GM18870 (cell line): ENCODE data around the gene ATOH8.

Source experiments
- ATAC-seq: cut with Tn5 transposase; IDR thresholded peaks from one replicate; pipeline ENCODE4 v1.9.1; 2021; ENCODE audit warnings: moderate library complexity; ENCODE audit not compliant: unreplicated experiment

Gene ATOH8

DNA sequence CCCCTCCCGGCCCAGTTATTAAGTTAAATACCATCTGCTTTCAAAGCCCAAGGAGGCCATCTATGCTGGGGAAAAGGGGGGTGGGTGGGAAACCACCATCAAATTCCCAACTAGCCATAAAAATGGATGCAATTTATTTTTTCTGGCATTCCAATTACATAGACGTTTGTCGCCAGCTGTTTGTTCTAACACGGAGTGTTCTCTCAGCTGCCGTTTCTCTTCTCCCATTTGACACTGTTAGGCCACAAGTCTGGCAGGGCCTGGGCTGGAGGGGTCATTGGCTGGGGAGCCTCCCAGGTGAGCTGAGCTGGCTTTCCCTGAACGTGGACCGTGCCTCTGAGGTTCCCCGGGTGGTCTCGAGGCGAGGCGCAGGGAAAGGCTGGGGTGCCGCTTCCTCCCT is 16.6 kb downstream of the ATOH8 start:
- ATAC-seq = no peak

DNA sequence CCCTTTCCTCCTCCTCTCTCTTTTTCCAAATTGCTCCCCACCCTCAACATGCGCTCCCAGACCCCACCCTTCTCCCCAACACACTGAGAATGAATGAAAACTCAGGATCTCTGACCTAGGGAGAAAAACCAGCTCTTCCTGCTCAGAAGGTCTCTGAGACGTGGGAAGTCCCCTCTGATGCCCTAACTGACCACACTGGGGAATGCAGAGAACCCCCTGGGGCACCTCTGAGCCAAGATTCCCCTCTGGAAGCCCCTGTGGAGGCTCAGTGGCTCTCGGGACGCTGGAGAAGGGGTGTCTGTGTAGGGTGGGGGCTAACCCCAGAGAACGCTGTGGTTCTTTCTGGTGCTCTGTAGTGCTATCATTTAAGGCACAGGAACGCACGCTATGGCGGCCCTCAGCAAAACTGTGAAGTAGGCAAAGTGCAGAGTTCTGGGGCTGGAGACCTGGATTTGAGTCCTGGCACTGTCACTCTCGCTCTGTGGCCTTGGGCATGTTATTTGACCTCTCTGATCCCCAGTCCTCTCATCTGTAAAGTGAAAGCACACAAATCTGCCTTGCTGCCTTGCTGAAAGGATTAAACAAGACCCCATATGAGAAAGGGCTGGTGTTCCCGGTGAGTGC is 17.1 kb downstream of the ATOH8 start:
- no peak for ATAC-seq

DNA sequence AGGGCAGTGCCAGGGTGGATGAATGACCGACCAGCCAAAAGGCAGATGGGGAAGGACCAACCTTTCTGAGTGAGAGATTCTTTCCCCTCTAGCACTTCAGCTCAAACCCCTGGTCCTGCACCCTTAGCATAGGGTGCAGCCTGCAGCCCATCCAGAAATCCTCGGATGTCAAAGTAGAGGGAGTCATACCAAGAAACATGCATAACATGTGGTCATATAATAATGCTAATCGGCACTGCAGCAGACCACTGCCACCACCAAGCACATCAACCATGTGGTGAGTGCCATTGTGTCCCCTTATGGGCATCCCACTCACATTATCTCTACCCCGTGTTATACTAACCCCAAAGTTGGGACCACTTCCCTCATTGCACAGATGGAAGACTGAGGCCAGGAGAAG is 17.7 kb downstream of the ATOH8 start:
- no peak for ATAC-seq

DNA sequence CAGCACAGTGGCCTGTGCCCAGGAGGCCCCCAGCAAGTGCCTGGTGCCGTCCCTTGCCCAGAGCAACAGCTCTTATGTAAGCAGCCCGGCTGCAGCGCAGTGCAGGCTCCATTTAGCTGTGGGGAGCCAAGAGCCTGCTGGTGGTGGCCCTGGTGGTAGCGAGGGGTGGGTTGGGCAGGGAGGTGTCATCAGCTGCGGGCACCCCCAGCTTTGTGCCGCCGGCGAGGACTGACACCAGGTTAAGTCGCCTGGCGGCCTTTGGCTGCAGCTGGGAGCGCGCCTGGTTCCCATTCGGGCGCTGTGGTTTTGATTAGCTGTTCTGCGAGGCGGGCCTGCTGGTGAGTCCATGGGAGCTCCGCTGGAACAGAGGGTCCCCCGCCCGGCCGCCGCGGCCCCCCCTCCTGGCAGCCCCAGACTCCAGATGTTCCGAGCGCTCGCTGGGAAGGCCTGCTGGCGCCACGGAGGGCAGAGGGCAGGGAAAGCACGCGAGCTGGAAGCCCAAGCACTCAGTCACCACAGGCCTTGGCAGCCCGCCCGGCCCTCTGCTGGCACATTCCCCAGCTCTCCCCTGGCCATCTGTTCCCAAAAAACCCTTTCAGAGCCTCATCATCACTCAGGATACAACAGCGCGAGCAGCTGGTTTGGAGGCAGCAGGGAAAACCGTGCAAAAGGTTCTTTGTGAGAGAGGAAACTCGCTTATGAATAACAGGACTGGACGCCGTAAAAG is 18.4 kb downstream of the ATOH8 start:
- ATAC-seq = no peak

DNA sequence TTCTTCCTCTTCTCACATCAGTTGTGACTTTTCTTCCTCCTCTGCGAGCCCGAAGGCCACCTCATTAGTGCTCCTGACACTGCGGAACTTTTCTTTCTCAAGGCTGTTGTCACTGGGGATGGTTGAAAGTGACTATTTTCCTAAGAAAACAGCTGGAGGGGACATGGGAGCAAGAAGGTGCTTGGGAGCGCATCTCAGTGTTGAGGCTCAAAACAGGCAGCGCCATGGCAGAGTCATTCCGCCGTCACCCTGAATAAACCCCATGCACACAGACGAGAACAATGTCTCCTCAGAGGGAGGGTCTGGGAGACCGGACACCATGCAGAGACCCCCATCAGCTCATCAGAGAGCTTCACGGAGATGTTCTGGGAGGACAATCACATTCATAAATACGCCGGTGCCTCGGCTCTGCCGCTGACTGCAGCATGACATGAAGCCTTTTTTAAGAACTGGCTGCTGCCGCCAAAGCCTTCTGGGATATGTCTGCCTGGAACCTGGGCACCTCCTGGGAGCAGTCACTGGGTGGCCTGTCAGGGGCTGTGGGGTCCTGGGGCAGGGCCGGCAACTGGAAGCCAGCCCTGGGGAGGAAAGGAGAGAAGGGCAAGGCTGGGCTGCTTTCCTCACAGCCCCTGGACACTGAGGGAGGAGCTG is 19.2 kb downstream of the ATOH8 start:
- no peak for ATAC-seq

DNA sequence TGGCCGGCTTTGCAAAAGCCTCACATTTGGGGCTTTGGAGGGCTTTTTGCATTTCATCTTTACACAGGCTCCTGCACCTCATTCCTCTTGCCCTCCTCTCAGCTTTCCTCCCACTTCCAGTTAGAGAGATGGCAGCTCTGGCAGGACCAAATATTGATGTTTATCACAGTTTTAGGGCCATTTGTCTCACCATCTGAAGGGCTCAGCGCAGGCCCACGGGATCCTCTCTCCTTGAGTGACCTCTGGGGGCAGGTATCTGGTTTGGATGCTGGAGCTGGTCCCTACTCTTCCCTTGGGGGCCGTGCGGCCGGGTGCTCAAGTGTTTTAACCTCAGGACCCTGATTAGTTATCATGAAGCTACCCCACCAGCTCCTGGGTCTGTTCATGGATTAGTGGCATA is 19.9 kb downstream of the ATOH8 start:
- no peak for ATAC-seq

DNA sequence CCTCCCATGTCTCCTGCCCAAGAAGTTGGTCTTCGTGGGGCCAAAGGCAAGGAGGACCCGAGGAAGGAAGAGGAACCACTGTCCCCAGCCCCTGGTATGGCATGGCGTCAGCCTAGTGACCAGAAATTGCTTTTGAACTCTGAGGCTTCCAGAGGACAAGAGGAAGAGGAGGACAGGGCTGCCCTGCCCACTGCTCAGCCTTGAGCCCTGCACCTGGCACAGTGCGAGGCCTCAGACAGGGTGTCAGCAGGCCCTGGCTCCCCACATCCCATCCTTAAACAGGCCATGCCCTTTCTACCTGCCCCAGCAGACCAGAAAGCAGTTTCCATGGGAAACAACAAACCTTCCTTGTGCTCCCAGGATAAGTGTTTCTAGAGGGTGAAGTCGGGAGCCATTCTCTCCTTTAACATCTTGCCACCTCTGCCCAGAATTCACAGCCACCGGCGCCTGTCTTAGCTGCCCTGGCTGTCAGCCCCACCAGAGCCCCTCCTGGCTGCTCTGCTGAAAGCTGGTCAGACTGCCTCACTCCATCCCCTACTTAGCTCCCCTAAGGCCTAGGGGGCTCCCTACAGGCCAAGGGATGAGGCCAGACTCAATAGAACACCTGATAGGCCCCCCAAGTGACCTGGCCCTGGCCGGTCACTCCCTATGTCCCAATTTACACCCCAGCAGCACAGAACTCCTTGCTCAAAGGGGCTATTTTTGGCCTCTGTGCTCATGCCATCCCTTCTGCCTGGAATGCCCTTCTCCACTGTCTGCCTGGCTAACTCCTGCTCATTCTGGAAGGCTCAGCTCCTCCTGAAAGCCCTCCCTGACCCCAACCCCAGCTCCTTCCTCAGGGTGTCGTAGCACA is 20.6 kb downstream of the ATOH8 start:
- ATAC-seq = no peak

DNA sequence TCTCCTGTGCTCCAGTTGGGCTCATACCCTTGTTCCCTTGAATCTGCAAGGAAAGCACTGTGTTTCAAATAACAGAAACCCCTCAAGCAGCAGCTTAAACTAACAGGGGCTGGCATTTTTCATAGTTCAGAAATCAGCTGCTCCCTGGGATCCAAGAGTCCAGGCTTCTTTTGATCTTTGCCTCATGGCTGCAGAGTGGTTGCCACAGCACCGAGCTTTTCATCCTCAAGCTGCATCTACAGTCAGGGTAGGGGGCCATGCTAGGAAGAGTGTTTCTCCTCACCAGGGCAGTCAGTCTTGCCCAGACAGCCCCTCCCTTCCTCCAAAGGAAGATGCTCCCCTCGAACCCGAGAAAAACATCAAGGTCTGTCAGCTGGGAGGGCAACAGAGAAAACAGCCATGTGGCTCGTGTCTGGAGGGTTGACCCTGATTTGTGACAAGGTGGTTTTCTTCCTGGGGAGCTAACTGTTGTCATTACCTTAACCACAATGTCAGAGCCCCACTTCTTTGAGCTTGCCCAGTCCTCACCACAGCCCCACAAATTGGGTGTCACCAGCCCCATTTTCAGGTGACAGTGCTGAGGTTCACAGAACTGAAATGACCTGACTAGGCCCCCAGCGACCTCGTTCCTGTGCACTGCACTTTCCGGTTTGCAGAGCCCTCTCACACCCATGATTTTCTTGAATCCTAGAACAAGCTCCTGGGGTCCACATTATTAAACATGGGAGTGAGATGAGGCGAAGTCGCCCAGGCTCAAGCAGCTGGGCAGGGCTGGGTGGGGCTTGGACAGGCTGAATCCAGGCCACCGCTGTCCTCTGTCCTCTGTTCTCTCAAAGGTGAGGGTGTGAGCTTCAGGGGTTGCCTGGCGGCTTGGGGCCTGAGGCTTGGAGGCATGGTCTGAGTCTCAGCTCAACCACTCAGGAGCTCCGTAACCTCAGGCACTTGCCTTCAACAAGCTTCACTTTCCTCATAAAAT is 21.9 kb downstream of the ATOH8 start:
- ATAC-seq = no peak

DNA sequence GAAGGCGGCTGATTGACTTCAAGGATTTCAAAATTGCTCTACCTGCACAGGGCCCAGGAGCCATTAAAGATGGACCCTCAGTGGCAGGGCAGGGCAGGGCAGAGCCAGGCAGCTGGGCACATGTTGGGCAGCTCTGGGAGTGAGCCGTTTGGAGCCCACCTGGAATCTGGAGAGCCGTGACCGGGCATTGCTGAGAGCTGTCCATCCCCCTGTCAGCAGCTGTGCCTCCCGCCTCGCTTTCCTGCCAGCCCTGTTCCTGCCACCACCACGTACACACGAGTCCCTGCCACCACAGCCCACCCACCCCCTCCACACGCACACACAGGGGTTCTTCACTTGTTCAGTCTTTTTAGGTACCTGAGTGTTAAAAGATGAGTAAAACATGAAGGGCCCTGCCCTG is 22.9 kb downstream of the ATOH8 start:
- ATAC-seq = no peak

DNA sequence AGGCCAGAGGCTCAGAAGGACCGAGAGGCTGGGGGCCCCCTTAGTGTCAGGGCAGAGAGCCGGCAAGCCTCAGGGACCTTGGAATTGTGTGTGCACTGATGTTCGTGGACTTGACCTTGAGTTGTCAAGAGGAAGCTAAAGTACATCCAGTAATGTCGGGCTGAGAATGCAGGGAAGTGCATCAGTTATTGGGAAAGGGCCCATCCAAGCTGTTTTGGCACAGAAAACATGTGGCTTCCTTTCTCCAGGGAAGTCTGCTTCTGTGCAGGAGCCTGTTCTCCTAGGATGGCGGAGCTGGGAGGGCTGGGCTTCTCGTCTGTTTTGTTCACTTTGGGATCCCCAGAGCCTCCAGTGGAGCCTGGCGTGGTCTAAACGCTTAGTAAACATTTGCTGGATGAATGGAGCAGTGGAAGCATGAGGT is 23.7 kb downstream of the ATOH8 start:
- no peak for ATAC-seq

DNA sequence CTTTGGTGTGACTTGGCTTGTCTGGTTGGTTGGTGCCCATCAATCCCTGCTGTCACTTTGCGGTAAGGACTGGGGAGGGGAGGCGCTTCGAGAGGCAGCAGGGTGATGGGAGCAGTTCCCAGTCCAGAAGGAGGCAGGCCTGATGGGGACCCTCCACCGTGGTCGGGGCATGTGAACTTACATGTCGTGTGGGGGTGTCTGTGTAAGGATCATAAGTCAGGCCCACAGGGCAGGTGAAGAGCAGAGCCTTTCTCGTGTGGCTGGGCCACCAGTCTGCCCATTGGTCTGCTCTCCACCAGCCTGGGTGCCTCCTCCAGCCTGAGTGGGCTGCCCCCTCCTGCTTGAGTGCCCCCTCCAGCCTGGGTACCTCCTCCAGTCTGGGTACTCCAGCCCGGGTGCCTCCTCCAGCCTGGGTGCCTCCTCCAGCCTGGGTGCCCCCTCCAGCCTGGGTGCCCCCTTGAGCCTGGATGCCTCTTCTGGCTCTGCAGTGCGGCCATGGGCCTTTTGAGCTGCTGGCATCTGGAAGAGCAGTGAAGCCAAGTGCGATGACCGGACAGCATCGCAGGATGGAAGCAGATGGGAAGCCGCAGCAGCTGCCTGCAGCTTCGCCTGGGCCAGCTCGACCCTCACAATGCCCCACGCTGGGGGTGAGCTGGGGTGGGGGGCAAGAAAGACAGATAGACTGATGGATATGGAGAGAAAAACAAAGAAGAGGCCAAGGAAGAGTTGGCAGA is 25.0 kb downstream of the ATOH8 start:
- ATAC-seq = no peak

DNA sequence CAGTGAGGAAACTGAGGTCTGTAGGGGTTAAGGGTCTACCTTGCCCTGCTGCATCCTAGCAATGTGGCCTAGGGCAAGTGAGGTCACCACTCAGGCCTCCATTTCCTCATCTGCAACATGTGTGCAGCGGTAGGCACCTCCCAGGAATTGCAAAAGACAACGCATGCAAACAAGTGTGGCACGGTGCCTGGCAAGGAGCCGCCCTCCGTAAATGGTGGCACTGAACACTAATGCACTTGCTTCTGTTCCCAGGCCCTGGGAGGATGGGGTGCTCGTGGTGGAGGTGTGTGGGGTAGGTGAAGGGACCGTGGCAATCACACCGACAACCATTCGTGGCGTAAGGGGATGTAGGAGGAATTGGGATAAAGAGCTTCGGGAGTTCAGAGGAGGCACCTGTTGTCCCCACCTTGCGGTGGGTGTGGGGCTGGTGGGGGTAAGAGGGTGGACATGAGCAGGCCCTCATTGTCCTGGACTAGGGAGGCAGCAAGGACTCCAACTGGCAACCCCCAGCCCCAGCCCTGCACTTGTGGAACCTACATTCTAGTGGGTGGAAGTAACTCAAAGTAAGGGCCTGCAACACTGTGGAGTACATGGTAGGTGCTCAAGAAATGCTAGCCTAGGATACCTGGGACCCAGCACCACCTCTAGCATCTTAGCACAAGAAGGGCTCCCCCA is 26.0 kb downstream of the ATOH8 start:
- no peak for ATAC-seq

DNA sequence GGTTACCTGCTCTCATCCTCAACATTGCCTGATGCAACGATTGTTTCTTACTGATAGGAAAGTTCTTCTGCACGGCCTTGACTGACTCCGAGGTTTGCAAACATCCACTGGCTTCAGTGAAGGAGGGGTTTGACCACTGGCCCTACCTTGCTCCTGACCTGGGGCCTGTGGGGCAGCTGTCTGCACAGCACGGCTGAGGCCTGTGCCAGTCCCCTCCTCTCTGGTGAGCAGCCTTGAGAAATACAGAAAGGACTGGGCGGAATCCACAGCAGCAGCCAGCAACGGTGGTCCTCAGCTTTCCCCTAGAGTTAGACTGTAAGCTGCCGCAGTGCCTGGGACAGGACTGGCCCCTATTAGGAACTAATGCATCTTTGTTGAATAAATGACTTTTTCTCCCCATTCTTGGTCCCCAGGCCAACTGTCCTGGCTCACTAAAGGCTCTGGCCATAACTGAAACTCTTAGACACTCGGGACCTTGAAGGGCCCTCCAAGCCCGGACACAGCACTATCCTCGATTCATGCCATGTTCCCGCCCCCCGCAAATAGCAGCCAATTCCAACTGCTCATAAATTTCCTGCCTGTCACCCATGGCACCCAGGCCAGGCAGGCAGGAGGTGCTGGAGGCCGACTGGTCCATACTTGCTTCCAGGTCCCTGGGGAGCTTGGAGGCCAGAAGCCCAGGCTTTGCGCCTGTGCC is 26.7 kb downstream of the ATOH8 start:
- ATAC-seq = no peak

DNA sequence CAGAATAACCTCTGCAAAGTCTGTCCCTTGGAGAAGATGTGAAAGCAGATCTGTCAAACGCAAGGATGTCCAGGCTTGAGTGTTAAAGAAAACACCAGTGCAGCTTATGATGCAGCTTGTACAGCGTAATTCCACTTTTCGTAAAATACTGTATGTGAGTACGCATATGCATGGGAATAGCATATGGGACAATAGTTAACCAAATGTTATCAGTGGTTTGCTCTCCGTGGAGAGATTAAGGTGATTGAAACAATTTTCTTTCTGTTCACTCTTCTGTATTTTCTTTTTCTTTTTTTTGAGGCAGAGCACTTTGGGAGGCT is 27.2 kb downstream of the ATOH8 start:
- ATAC-seq = no peak

DNA sequence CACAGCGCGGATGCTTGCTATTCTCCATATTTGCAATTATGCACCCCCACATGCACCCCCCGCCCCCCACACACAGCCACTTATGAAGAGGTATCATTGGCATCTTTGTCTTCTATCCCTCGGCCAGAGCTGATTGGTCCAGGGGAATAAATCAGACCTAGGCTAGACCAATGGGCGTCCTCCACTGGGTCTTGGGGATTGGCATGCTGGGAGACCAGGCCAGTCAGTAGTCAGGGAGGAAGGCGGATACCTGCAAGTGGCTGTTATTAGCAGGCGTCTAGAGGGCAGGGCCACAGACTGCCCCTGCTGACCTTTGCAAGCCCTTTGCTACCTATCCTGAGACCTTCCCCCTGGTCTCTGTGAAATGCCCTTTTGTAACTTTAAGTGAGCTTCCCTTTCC is 30.0 kb downstream of the ATOH8 start:
- ATAC-seq = no peak

DNA sequence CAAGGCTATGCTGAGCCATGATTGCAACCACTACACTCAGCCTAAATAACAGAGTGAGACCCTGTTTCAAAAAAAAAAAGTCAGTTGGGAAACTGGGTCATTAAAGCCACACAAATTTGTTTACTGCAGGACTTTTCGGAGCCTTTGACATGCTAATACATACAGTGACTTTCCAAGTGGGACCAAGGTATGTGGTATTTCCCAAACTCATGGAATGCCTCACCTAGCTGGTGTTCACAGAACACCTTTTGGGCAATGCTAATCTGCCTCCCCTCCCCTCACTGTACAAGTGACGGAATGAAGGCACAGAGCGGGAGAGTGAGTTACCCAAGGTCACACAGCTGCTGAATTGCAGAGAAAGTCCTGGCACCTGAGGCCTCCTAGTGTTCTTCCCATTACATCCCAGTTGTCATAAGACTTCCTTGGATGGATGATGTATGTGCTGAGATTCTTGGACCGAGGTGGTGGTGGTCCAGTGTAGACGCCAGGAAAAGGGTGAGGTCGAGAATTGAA is 30.7 kb downstream of the ATOH8 start:
- ATAC-seq = no peak

DNA sequence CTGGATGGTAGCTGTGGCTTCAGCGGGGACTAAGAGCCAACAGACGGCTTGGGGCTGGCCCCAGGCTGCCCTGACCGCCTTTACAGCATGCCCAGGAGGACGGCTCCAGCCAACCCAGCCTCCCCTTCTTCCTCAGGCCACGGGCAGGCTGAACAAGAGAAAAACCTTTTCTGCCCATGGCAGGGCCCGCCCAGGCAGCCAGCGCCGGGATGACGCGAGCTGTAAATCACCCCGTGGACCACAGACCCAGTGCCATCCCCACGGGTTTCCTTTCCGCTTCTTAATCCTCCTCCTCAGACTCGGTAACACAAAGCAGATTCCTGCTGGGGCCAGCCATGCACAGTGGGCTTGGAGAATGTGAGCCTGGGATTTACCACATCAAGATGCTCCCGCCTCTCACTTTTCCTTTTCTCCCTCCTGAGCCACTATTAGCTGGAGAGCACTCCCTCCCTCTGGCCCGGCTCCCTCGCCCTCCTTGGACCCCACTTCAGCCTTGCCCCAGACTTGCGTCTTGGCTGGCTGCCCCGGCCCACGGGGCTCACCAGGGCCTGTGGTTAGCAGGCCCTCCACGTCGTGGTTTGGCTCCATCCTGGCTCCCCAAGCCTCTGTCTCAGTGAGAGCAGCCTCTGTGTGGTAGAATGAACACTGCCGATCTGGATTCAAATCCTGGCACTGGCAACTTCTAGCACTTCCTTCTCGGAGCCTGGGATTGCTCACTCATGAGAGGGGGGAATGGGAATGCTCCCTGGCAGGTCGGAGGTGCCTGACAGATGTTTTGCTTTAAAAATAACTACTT is 31.4 kb downstream of the ATOH8 start:
- no peak for ATAC-seq

DNA sequence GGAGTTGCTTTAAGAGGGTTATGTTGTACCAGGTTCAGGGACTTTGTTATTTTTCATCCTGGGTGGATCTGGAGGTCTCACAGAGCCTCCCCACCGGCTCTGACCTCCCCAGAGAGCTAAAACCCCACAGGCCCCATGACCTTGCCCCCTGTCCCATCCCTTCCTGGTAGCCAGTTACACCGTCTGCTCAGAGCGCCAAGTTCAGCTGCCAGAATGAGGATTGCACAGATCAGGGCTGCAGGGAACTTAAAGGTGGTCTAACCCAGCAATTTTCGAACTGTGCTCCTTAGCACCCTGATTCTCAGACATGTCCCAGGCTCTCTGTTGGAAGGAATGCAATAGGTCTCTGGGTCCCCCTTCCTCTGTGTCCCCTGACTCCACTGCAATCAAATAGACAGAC is 32.1 kb downstream of the ATOH8 start:
- ATAC-seq = no peak
